ENCODE measurements around the gene SPPL2B.
"Not testable (repeated sequence)": the region's sequence is repeated elsewhere in the genome, so short reads cannot be mapped to it uniquely, and the experiment has no call there.

Gene SPPL2B, protein sequence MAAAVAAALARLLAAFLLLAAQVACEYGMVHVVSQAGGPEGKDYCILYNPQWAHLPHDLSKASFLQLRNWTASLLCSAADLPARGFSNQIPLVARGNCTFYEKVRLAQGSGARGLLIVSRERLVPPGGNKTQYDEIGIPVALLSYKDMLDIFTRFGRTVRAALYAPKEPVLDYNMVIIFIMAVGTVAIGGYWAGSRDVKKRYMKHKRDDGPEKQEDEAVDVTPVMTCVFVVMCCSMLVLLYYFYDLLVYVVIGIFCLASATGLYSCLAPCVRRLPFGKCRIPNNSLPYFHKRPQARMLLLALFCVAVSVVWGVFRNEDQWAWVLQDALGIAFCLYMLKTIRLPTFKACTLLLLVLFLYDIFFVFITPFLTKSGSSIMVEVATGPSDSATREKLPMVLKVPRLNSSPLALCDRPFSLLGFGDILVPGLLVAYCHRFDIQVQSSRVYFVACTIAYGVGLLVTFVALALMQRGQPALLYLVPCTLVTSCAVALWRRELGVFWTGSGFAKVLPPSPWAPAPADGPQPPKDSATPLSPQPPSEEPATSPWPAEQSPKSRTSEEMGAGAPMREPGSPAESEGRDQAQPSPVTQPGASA

DNA sequence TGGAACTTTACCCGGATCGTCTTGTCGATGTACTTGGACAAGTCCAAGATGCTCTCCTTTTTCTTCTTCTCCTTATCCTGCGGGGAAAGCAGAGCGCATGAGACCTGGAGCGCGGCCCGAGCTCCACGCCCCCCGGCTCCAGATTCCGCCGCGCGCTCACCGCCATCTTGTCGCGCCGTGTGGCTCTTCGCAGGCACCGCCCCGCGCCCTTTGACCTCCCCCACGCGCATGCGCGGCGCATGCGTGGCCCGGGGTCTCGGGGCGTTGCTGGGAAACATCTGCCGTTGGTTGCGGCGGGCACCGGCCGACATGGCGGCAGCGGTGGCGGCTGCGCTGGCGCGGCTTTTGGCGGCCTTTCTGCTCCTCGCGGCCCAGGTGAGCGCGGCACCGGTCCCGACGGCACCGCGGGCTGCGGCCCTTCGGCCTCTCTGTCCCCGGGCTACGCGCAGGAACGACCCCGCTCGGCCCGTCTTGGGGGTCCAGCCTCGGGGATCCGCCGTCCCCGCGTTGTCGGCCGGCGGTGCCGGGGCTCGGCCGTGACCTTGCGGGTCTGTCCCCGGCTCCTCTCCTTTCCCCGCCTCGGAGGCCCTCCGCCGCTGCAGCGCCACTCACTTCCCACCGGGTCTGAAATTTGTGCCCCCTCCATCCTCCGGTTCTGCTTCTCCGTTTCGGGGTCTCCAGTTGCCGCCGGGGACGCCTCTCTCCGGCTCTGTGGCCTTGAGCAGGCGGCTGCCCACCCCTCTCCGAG lies at the start of gene SPPL2B, which contains the start of gene LSM7:
Gene SPPL2B, plus strand, starts transcription at position 284 of the 748 bp plus-strand sequence. Its CDS starts 26 bp downstream, at position 310.
Gene LSM7, minus strand, starts transcription at position 186 of the 748 bp plus-strand sequence. Its CDS starts 20 bp downstream, at position 166.
- DNase-seq = peak; percentile 77

DNA sequence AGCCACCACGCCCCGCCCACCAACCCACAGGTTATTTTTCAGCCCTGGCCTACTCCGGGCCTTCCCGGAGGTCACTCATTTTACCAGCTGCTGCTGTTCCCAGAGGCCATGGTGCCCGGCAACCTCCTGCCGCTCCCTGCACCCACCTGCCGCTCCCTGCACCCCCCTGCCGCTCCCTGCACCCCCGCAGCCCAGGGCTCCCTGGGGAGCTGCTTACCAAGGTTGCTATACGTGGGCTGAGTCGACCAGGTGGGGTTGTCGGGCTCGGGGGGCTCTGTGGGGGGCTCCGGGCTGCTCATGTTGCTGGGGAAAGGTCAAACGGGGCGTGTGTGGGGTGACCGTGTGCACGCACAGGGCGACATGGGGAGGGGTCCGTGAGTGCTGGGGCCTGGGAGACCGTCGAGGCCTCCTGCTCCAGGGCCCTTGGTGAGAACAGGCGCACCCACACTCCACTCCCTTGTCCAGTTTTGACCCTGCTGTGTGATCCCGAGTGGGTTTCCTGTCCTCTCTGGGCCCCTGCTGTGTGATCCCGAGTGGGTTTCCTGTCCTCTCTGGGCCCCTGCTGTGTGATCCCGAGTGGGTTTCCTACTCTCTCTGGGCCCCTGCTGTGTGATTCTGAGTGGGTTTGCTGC lies 47.7 kb upstream of the SPPL2B start:
- DNase-seq = no peak

DNA sequence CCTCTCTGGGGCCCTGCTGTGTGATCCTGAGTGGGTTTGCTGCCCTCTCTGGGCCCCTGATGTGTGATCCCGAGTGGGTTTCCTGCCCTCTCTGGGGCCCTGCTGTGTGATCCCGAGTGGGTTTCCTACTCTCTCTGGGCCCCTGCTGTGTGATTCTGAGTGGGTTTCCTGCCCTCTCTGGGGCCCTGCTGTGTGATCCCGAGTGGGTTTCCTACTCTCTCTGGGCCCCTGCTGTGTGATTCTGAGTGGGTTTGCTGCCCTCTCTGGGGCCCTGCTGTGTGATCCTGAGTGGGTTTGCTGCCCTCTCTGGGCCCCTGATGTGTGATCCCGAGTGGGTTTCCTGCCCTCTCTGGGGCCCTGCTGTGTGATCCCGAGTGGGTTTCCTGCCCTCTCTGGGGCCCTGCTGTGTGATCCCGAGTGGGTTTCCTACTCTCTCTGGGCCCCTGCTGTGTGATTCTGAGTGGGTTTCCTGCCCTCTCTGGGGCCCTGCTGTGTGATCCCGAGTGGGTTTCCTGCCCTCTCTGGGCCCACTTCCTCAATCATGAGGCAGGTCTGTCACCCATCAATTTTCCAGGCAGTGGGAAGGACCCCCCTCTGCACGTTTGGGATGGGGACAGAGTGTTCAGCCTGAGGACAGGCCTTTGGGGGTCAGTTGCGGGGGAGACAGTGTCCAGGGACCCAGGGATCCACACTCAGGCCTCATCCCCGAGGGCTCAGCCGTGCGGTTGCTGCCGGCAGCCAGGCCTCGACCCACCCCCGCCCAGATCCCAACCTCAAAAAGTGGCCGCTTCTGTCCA lies 47.0 kb upstream of the SPPL2B start:
- DNase-seq = not testable (repeated sequence)

DNA sequence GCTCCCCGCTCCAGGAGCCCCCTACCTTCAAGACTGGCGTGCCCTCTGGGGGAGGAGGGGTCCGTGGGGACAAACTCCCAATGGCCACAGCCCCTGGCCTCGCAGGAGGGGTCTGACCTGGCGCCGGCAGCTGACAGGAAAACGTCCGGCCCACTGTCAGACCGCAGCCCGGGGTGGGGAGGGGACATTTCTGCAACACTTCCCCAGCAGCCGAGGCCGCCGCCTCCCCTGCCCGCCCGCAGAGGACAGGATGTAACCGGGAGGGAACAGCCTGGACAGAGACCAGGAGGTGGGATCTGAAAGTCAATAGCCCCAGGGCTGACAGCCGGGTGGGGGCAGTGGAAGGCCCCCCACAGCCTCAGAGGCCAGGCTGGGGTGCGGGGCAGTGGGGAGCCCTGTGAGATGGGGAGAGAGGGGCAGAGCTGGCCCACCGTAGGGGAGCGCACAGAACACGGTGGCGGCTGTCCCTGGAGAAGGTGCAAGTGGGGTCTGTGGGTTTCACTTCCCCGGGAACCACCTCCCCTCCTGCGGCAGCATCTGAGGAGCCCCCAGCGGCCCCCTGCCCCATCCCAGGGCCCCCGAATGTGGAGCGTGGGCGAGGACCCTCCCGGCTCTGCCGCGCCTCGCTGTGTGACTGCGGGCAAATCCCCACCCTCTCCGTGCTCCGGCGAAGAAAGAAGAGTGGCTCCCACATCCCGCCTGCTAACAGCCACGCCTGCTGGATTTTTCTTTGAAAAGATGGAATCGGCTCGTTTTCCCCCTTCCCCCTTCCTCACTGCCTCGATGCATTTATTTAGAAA lies 46.2 kb upstream of the SPPL2B start, which contains the start of gene PEAK3:
Gene PEAK3, minus strand, starts transcription at position 114 of the 800 bp plus-strand sequence. CDS start 1,244 bp downstream, outside the sequence.
- DNase-seq = no peak

DNA sequence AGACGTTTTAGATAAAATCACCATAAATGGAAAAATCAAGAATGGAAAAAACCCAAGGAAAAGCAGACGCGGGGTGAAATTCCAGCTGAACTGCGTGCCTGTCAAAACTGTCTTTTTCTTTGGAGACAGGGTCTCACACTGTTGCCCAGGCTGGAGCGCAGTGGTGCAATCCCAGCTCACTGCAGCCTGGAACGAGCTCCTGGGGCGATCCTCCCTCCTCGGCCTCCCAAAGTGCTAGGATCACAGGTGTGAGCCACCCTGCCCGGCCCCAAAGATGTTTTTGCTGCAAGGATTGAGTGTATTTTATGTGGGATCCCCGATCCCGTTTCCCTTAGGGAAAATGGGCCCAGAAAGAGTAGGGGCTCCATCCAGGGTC lies 45.6 kb upstream of the SPPL2B start:
- DNase-seq = no peak

DNA sequence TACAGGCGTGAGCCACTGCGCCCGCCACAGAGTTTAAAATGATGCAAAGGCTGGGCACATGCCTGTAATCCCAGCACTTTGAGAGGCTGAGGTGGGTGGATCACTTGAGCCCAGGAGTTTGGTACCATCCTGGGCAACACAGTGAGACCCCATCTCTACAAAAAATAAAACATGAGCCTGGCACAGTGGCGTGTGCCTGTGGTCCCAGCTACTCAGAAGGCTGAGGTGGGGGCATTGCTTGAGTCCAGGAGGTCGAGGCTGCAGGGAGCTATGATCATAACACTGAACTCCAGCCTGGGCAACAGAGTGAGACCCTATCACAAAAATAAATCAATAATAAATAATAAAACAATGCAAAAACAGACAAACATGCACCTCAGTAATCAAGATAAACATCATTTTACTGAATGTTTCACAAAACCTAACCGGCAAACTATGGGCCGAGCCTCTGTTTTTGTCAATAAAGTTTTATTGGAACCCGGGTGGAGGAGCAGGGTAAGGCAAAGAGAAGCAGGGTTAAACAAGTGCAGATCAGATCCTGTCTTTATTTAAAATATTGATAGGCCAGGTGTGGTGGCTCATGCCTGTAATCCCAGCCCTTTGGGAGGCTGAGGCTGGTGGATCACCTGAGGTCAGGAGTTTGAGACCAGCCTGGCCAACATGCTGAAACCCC lies 44.5 kb upstream of the SPPL2B start:
- no peak for DNase-seq

GRCh38 chr19:2286402-2287140 lies 41.9 kb upstream of the SPPL2B start:
- no peak for DNase-seq

DNA sequence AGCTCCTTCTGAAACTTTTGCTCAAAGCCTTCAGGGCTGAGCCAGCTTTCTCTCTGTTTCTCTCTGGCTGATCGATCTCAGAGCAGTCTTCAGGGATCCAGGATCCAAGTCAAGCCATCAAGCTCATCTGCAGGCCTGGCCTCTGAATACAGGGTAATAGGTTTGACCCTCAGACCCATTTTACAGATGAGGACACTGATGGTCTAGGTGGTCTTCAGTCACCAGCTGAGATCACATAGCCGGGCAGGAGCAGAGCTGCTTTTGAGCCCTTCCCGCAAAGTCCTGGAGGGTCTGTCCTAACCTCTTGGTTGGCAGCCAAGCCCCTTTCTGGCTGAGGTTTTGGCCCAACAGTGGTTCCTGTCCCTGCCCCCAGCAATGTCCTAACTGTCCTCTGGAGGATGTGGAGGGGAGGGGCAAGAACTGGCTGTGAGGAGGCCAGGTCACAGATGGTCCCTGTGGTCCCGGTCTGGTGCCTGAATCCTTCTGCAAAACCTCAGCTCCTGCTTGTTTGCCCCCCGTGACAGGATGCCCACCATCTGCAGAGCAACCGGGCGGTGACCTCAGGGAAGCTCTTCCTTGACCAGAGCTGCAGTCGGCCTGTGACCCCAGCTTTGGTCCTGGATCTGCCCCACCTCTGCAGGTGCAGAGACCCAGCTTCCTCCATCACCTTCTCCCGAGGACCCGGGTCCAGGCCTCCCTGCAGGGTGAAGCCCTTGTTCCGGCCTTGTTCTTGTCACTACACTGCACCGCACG lies 40.7 kb upstream of the SPPL2B start:
- no peak for DNase-seq

GRCh38 chr19:2288338-2288817 lies 40.1 kb upstream of the SPPL2B start:
- DNase-seq = no peak

DNA sequence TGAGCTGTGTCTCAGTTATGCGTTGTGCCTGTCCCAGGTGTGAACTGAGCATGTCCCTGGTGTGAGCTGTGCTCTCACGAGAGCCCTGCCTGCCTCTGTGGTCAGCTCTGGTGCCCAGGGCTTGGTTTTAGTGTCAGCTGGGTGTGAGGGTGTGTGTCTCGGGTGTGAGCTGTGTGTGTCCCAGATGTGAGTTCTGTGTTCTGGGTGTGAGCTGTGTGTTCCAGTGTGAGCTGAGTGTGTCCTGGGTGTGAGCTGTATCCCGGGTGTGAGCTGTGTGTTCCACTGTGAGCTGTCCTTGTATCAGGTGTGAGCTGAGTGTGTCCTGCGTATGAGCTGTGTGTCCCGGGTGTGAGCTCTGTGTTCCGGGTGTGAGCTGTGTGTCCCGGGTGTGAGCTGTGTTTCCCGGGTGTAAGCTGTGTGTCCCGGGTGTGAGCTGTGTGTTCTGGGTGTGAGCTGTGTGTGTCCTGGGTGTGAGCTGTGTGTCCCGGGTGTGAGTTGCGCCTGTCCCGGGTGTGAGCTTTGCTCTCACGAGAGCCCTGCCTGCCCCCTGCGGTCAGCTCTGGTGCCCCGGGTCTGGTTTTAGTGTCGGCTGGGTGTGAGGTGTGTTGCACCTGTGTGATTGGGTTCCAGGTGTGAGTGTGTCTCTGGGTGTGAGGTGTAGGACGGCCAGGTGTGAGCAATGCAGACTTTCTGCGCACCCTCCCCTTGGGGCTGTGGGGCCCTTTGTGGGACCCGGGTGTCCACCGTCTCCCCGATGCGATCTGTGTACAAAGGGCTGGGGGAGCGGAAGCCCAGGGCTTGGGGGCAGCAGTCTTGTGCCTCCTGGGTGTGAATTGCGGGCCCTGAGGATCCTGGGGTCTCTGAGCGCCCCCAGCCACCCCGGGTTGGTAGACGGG lies 39.4 kb upstream of the SPPL2B start:
- no peak for DNase-seq

GRCh38 chr19:2289714-2290435 lies 38.6 kb upstream of the SPPL2B start:
- DNase-seq = peak; percentile 9

DNA sequence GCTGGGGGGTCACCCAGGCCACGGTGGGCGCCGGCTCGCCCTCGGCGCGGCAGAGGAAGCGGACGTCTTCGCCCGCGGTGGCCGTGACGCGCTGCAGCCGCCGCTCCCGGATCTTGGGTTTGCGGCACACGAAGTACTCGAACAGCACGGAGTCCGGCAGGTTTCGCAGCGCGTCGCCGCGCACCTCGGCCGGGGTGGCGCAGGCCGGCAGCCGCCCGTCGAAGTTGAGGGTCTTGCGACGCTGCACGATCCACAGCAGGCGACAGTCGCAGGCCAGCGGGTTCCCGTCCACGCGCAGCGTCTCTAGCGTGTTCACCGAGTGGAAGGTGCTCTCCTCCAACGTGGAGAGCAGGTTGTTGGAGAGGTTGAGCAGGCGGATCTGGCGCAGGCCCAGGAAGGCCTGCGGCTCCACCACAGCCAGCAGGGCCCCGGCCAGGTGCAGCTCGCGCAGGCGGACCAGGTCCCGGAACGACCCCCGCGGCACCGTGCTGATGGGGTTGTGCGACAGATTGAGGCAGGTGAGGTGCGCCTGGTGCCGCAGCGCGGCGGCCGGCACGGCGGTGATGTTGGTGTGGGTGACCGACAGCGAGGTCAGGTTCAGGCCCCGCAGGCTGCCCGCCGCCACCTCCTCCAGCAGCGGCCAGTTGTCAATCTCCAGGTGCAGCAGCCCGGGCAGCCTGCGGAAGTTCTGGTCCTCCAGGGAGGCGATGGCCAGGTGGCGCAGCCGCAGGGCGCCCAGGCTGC lies 37.9 kb upstream of the SPPL2B start:
- peak; percentile 45 for DNase-seq

- DNase-seq = peak; percentile 50
Measured at GRCh38 chr19:2291185-2291751, 37.2 kb upstream of the SPPL2B start.

GRCh38 chr19:2294687-2295335 lies 33.7 kb upstream of the SPPL2B start:
- DNase-seq = no peak

GRCh38 chr19:2296141-2296540 lies 32.3 kb upstream of the SPPL2B start:
- no peak for DNase-seq

DNA sequence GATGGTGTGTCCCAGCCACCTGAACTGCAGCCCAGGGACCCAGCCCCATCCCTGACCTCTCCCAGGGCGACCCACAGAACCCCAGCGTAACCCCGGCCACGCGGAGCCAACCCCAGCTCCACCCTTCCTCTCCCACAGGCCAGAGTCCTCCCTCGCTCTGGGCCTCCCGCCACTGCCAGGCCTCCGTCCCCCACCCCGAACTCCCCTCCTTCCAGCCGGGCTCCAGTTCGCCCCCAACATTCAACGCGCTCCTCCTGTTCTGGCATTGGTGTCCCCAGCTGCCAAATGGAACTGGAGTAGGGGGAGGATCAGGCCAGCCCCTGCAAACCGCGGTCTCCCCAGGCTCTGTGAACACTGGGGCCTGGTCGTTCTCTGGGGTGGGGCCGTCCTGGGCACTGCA lies 28.0 kb upstream of the SPPL2B start:
- DNase-seq = no peak
